NCI-H1105 (cell line): ENCODE measurements around the gene DGKB.

Experiments
- DNase-seq: peaks from one replicate; lab custom pipeline; 2025; lab: John Stamatoyannopoulos, UW

Gene DGKB

GRCh38 chr7:14859267-14859666, 43.3 kb downstream of the DGKB start:
- DNase-seq: no peak

GRCh38 chr7:14858866-14859265, 43.7 kb downstream of the DGKB start:
- DNase-seq: no peak

GRCh38 chr7:14858410-14858809, 44.1 kb downstream of the DGKB start:
- DNase-seq: peak; percentile 67

GRCh38 chr7:14855033-14855794, 47.3 kb downstream of the DGKB start:
- DNase-seq: no peak

GRCh38 chr7:14854471-14854870, 48.1 kb downstream of the DGKB start:
- no peak for DNase-seq

- no peak for DNase-seq
Measured at GRCh38 chr7:14851610-14852009, 50.9 kb downstream of the DGKB start.

GRCh38 chr7:14850039-14850438, 52.5 kb downstream of the DGKB start:
- no peak for DNase-seq

- DNase-seq: no peak
Measured at GRCh38 chr7:14846405-14846804, 56.1 kb downstream of the DGKB start.

- DNase-seq: no peak
Measured at GRCh38 chr7:14843755-14844154, 58.8 kb downstream of the DGKB start.

GRCh38 chr7:14842523-14842922, 60.0 kb downstream of the DGKB start:
- DNase-seq: peak; percentile 28

GRCh38 chr7:14841869-14842268, 60.7 kb downstream of the DGKB start:
- DNase-seq: no peak

GRCh38 chr7:14841086-14841485, 61.5 kb downstream of the DGKB start:
- DNase-seq: no peak

GRCh38 chr7:14839307-14839706, 63.2 kb downstream of the DGKB start:
- DNase-seq: peak; percentile 48

- no peak for DNase-seq
Measured at GRCh38 chr7:14837216-14837615, 65.3 kb downstream of the DGKB start.

- peak; percentile 73 for DNase-seq
Measured at GRCh38 chr7:14836571-14837189, 65.9 kb downstream of the DGKB start.

GRCh38 chr7:14836006-14836405, 66.5 kb downstream of the DGKB start:
- no peak for DNase-seq

- DNase-seq: peak; percentile 94
Measured at GRCh38 chr7:14835384-14835783, 67.2 kb downstream of the DGKB start.

- no peak for DNase-seq
Measured at GRCh38 chr7:14834883-14835282, 67.7 kb downstream of the DGKB start.

GRCh38 chr7:14834456-14834855, 68.1 kb downstream of the DGKB start:
- DNase-seq: no peak

GRCh38 chr7:14833707-14834106, 68.8 kb downstream of the DGKB start:
- no peak for DNase-seq

- no peak for DNase-seq
Measured at GRCh38 chr7:14828053-14828452, 74.5 kb downstream of the DGKB start.

GRCh38 chr7:14826426-14826825, 76.1 kb downstream of the DGKB start:
- DNase-seq: no peak

GRCh38 chr7:14825912-14826311, 76.6 kb downstream of the DGKB start:
- no peak for DNase-seq

- DNase-seq: no peak
Measured at GRCh38 chr7:14822481-14822854, 80.1 kb downstream of the DGKB start.
